Body of pancreas (tissue), 4 donors: ENCODE results near the gene TAS2R8.

ENCODE experiments used
- POLR2A ChIP-seq, 3 donors: fragments of 450-650 bp; IDR thresholded peaks; one replicate each; pipeline ENCODE4 v1.6.1; 2016; ENCODE audit warnings: antibody characterized with exemption in 3 of 3, mild to moderate bottlenecking in 2 of 3
- TF ChIP-seq, protein P1 (sequence below), 7 experiments: fragments of 450-650 bp in 4 of 7; fragments of 200-600 bp in 3 of 7; sonication (generic) in 3 of 7; IDR thresholded peaks; one replicate each; pipeline ENCODE4 v1.5.1; 2016 to 2019; ENCODE audit warnings: antibody characterized with exemption in 7 of 7

- TF ChIP-seq, protein P1, sequence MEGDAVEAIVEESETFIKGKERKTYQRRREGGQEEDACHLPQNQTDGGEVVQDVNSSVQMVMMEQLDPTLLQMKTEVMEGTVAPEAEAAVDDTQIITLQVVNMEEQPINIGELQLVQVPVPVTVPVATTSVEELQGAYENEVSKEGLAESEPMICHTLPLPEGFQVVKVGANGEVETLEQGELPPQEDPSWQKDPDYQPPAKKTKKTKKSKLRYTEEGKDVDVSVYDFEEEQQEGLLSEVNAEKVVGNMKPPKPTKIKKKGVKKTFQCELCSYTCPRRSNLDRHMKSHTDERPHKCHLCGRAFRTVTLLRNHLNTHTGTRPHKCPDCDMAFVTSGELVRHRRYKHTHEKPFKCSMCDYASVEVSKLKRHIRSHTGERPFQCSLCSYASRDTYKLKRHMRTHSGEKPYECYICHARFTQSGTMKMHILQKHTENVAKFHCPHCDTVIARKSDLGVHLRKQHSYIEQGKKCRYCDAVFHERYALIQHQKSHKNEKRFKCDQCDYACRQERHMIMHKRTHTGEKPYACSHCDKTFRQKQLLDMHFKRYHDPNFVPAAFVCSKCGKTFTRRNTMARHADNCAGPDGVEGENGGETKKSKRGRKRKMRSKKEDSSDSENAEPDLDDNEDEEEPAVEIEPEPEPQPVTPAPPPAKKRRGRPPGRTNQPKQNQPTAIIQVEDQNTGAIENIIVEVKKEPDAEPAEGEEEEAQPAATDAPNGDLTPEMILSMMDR (IDR thresholded peaks at IDR 0.05): no peak
- TF ChIP-seq POLR2A (IDR thresholded peaks at IDR 0.05): no peak
Observed at GRCh38 chr12:10811883-10812536, 4.9 kb upstream of the TAS2R8 start.
